Measurements from ENCODE around the gene IL6. TPM values are rescaled to one million over a fixed set of nuclear protein-coding genes. Genes with fewer than 3 reads are reported as not detected.
A peak's percentile ranks its signal among the peaks of the same experiment; 100 is the strongest.

The IL6 gene
- total RNA-seq, 1 experiment from 2014 or later = 1.7 TPM

DNA sequence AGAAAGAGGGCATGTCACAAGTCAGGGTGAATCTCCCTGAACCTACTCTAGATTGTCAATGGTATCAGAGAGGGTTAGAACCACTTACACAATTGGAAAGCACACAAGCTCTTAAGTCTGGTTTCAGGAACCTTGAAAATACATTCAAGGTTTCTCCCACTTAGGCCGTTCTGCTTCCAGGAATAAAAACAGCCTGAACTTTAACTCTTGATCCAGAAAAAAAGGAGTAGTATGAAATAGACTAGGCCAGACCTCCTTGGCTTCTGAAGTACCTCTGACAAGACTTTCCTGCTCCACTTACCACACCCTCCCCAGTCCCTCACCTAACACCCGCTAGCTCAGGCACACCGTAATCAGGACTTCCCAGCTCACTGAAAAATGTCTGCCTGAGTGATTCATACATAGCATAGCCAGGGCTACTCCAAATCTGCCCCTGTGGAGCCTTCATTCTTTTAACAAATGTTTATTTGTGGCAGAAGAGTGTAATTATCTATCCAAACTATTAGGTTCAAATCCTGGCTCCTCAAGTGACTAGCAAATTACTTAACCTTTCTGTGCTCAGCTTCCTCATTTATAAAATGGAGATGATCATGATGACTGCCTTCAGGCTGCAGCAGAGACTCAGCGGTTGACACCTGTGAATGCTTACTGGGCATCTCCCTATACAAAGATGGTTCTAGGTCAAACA lies 30.3 kb upstream of the IL6 start:
- ChIA-PET CTCF (interaction anchor here (0.6 to 1.1 kb wide), 4 partner anchors 13 to 85 kb away, joined by 3 to 21 read pairs (median 3); partner anchors contain the start of gene IL6), POLR2A (ENCODE audit: unreplicated experiment) (interaction anchor here (0.6 to 1.0 kb wide), 3 partner anchors 19 to 379 kb away, joined by 4 to 7 read pairs (median 4); no protein-coding TSS in a partner anchor)
- no peak overlapping the region for H3K4me3 ChIP-seq
- no peaks in the 10 kb centered on the region; the same call in 1 of the 2 replicates for H3F3A ChIP-seq (ENCODE audit: insufficient read depth, low read depth)
- H3K79me2 ChIP-seq (ENCODE audit: low read depth) = no peaks in the 10 kb centered on the region
- H3K4me1 ChIP-seq (replicated peaks; ENCODE audit: insufficient read depth) = peaks cover 15% of the 10 kb centered on the region; the same call in 1 of the 2 replicates
- intact Hi-C loops (cut with micrococcal nuclease; ENCODE audit: unreplicated experiment) = no loop called here
- H3K36me3 ChIP-seq (ENCODE audit: low read depth) = no peaks in the 10 kb centered on the region
- BruUV-seq (replicated peaks) = no TSS peak
- TF ChIP-seq EZH2 (IDR thresholded peaks at IDR 0.05; ENCODE audit: low read depth) (no peak), CTCF (conservative IDR thresholded peaks at IDR 0.05) (no peak)
- peak; percentile 39 to 41 for DNase-seq
- no peak overlapping the region for H3K4me2 ChIP-seq
- H4K20me1 ChIP-seq (ENCODE audit: insufficient read depth) = no peaks in the 10 kb centered on the region
- H2AFZ ChIP-seq = no peak overlapping the region
- H3K27me3 ChIP-seq (ENCODE audit: insufficient read depth, low read depth) = no peaks in the 10 kb centered on the region
- H3K9me2 ChIP-seq (ENCODE audit: insufficient read depth) = no peaks in the 10 kb centered on the region; the same call in 1 of the 2 replicates
- H3K27ac ChIP-seq = no peak overlapping the region
- H3K9me3 ChIP-seq (ENCODE audit: insufficient read depth, low read depth) = no peaks in the 10 kb centered on the region

- DNase-seq = peak in 1 of 2 experiments; percentile 28
- Histone ChIP-seq H3K9me2 (ENCODE audit: insufficient read depth) (no peaks in the 10 kb centered on the region; the same call in 1 of the 2 replicates), H3K4me3 (no peak overlapping the region), H3K79me2 (ENCODE audit: low read depth) (no peaks in the 10 kb centered on the region), H3K36me3 (ENCODE audit: low read depth) (no peaks in the 10 kb centered on the region), H3K4me2 (no peak overlapping the region), H2AFZ (no peak overlapping the region), H3K9me3 (ENCODE audit: insufficient read depth, low read depth) (no peaks in the 10 kb centered on the region), H3K27me3 (ENCODE audit: insufficient read depth, low read depth) (no peaks in the 10 kb centered on the region), H3K27ac (no peak overlapping the region), H4K20me1 (ENCODE audit: insufficient read depth) (no peaks in the 10 kb centered on the region), H3K4me1 (replicated peaks; ENCODE audit: insufficient read depth) (peaks cover 15% of the 10 kb centered on the region; the same call in 1 of the 2 replicates), H3F3A (ENCODE audit: insufficient read depth, low read depth) (no peaks in the 10 kb centered on the region; the same call in 1 of the 2 replicates)
- no peak for TF ChIP-seq EZH2 (IDR thresholded peaks at IDR 0.05; ENCODE audit: low read depth)
- TF ChIP-seq CTCF (conservative IDR thresholded peaks at IDR 0.05) = no peak
- intact Hi-C loops (cut with micrococcal nuclease; ENCODE audit: unreplicated experiment) = no loop called here
- POLR2A ChIA-PET (ENCODE audit: unreplicated experiment) = interaction anchor here (0.7 to 1.0 kb wide), 4 partner anchors 19 to 161 kb away, joined by 3 to 15 read pairs (median 4); no protein-coding TSS in a partner anchor
- CTCF ChIA-PET = interaction anchor here (0.7 to 1.1 kb wide), 2 partner anchors 85 to 136 kb away, joined by 3 to 9 read pairs; no protein-coding TSS in a partner anchor
- BruUV-seq (replicated peaks) = no TSS peak
These were observed 29.6 kb upstream of the IL6 start for GRCh38 chr7:22697322-22697859.

GRCh38 chr7:22697876-22698606 lies 29.0 kb upstream of the IL6 start:
- no peaks in the 10 kb centered on the region for H4K20me1 ChIP-seq (ENCODE audit: insufficient read depth)
- H3K27me3 ChIP-seq (ENCODE audit: insufficient read depth, low read depth) = no peaks in the 10 kb centered on the region
- intact Hi-C loops (cut with micrococcal nuclease; ENCODE audit: unreplicated experiment) = no loop called here
- H3K4me2 ChIP-seq = no peak overlapping the region
- H3K4me1 ChIP-seq (replicated peaks; ENCODE audit: insufficient read depth) = peaks cover 15% of the 10 kb centered on the region; the same call in 1 of the 2 replicates
- H3K9me2 ChIP-seq (ENCODE audit: insufficient read depth) = no peaks in the 10 kb centered on the region
- no peaks in the 10 kb centered on the region for H3K9me3 ChIP-seq (ENCODE audit: insufficient read depth, low read depth)
- TF ChIP-seq EZH2 (IDR thresholded peaks at IDR 0.05; ENCODE audit: low read depth) = no peak
- TF ChIP-seq CTCF (conservative IDR thresholded peaks at IDR 0.05) = no peak
- no peak overlapping the region for H3K4me3 ChIP-seq
- ChIA-PET POLR2A (ENCODE audit: unreplicated experiment) (interaction anchor here (0.6 to 1.0 kb wide), 4 partner anchors 30 to 161 kb away, joined by 3 to 15 read pairs (median 4); no protein-coding TSS in a partner anchor), CTCF (interaction anchor here (0.7 kb wide), 1 partner anchor 137 kb away, joined by 9 read pairs; no protein-coding TSS in a partner anchor)
- H3K27ac ChIP-seq = no peak overlapping the region
- no peaks in the 10 kb centered on the region; the same call in 1 of the 2 replicates for H3F3A ChIP-seq (ENCODE audit: insufficient read depth, low read depth)
- H3K36me3 ChIP-seq (ENCODE audit: low read depth) = no peaks in the 10 kb centered on the region
- H3K79me2 ChIP-seq (ENCODE audit: low read depth) = no peaks in the 10 kb centered on the region
- DNase-seq = peak; percentile 35 to 60
- H2AFZ ChIP-seq = no peak overlapping the region
- no TSS peak for BruUV-seq (replicated peaks)
